ENCODE measurements around the gene CCDC175. TPM values are rescaled to one million over a fixed set of nuclear protein-coding genes. Genes with fewer than 3 reads are reported as not detected.

CCDC175 gene
- total and polyA plus RNA-seq, 8 donors, result not detected

DNA sequence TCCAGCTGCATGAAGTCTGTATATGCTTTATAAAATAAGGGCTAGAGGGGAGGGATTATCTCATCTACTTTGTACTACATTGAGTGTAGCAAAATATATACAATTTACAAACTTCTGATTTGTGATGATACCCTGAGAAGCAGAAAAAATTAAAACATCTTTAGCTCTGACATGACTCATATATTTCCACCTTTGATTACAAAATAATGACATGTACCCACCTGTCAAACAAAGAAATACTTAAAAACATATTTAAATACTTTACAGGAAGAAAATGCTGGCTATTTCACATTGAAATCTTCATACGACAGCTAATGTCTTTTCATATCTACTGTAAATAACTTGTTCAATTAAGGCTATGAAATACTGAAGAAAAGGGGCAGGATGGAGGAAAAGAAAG is 114.7 kb downstream of the CCDC175 start:
- 89 to 100% (median 91%) methylated on average over 1 of the region's 1 CpG for WGBS, 5 donors
- Histone ChIP-seq H3K4me1 (peaks cover 7 to 20% (median 14%) of the 10 kb centered on the region in 4 donors), H3K27ac (no peak overlapping the region)

DNA sequence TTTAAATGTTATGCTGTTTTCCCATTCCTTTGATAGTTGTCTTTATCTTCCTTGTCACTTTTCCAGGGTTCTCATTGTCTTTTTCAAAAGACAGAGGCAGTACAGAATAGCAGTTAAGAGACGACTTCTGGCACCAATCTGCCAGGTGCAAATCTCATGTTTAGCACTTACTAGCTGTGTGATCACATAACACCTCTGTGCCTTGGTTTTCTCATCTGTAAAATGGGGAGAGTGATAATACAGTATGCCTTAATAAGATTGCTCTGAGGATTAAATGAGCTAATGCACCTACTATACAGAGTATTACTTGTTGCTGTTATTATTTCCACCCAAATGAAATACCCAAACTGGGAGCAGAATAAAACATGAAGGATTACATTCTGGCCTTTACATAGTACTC is 116.2 kb downstream of the CCDC175 start:
- Histone ChIP-seq H3K36me3 (peaks cover 0 to 10% (median 6%) of the 10 kb centered on the region in 4 donors), H3K4me3 (no peak overlapping the region), H3K27me3 (peaks cover 0 to 12% (median 9%) of the 10 kb centered on the region in 3 donors), H3K9me3 (no peaks in the 10 kb centered on the region), H3K27ac (no peak overlapping the region), H3K4me1 (peaks cover 7 to 16% (median 13%) of the 10 kb centered on the region in 4 donors)
- WGBS, 5 donors, result 85 to 100% (median 92%) methylated on average over 1 of the region's 1 CpG
- intact Hi-C loops (cut with DNase I; ENCODE audit: low total_unique reads), result no loop called here
- no peak for DNase-seq
- TF ChIP-seq POLR2A (IDR thresholded peaks at IDR 0.05) (no peak), POLR2AphosphoS5 (IDR thresholded peaks at IDR 0.05) (no peak), EP300 (IDR thresholded peaks at IDR 0.05) (no peak)
- TF ChIP-seq, protein P1, sequence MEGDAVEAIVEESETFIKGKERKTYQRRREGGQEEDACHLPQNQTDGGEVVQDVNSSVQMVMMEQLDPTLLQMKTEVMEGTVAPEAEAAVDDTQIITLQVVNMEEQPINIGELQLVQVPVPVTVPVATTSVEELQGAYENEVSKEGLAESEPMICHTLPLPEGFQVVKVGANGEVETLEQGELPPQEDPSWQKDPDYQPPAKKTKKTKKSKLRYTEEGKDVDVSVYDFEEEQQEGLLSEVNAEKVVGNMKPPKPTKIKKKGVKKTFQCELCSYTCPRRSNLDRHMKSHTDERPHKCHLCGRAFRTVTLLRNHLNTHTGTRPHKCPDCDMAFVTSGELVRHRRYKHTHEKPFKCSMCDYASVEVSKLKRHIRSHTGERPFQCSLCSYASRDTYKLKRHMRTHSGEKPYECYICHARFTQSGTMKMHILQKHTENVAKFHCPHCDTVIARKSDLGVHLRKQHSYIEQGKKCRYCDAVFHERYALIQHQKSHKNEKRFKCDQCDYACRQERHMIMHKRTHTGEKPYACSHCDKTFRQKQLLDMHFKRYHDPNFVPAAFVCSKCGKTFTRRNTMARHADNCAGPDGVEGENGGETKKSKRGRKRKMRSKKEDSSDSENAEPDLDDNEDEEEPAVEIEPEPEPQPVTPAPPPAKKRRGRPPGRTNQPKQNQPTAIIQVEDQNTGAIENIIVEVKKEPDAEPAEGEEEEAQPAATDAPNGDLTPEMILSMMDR (IDR thresholded peaks at IDR 0.05), result no peak

More for the DNA sequence above, 114.7 kb downstream of the CCDC175 start:
- Histone ChIP-seq H3K27me3 (peaks cover 0 to 12% (median 9%) of the 10 kb centered on the region in 3 donors), H3K4me3 (no peak overlapping the region), H3K9me3 (no peaks in the 10 kb centered on the region), H3K36me3 (no peaks in the 10 kb centered on the region)
- DNase-seq, result no peak
- TF ChIP-seq EP300 (IDR thresholded peaks at IDR 0.05) (no peak), POLR2A (IDR thresholded peaks at IDR 0.05) (no peak), POLR2AphosphoS5 (IDR thresholded peaks at IDR 0.05) (no peak)
- TF ChIP-seq, protein P1 (IDR thresholded peaks at IDR 0.05), result no peak
- intact Hi-C loops (cut with DNase I; ENCODE audit: low total_unique reads), result no loop called here

DNA sequence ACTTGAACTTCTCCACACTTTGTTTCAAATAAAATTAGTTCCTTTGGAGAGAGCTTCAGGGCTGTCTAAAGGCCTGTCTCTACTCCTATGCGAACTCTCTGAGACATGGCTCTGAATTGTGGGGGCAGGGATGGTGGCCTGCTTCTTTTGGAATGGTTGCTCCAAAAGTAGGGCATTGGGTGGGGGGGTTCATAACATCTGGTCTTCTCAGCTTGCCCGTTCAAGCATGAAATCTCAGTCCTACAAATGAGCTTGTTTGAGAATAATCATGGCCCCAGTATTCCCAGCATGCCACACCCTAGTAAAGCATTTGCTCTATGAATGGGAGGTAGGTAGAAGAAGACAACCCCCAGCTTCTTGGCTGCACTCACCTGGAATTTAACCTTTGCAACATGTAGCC is 118.1 kb downstream of the CCDC175 start:
- Histone ChIP-seq H3K4me3 (no peak overlapping the region), H3K27me3 (no peaks in the 10 kb centered on the region), H3K9me3 (no peaks in the 10 kb centered on the region), H3K36me3 (peaks cover 0 to 11% (median 9%) of the 10 kb centered on the region in 4 donors), H3K27ac (no peak overlapping the region), H3K4me1 (peaks cover 0 to 2% (median under 1%) of the 10 kb centered on the region in 4 donors)
- TF ChIP-seq POLR2A (IDR thresholded peaks at IDR 0.05) (no peak), POLR2AphosphoS5 (IDR thresholded peaks at IDR 0.05) (no peak), EP300 (IDR thresholded peaks at IDR 0.05) (no peak)
- TF ChIP-seq, protein P1 (IDR thresholded peaks at IDR 0.05), result no peak
- WGBS, 5 donors, result 93 to 100% (median 95%) methylated on average over 2 of the region's 2 CpGs
- intact Hi-C loops (cut with DNase I; ENCODE audit: low total_unique reads), result no loop called here
- DNase-seq, result no peak

DNA sequence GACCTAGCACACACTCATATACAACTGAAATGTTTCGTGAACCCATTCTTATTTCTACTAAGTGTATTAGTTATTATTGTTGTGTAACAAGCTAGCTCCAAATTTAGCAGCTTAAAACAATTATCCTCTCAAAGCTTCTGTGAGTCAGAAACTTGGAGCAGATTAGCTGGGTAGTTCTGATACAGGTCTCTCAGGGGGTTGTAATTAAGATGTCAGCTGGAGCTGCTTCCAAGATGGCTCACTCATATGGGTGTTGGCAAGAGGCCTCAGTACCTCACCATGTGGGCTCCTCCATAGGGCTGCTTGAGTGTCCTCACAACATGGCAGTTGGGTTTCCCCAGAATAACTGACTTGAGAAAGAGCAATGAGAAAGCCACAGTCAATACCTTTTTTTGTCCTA is 121.2 kb downstream of the CCDC175 start:
- WGBS, 5 donors, result 92 to 97% (median 96%) methylated on average over 1 of the region's 1 CpG
- intact Hi-C loops (cut with DNase I; ENCODE audit: low total_unique reads), result no loop called here
- no peaks in the 10 kb centered on the region for H3K4me1 ChIP-seq

More for the DNA sequence above, 121.2 kb downstream of the CCDC175 start:
- Histone ChIP-seq H3K9me3 (no peaks in the 10 kb centered on the region), H3K4me3 (no peak overlapping the region), H3K27ac (no peak overlapping the region), H3K36me3 (peaks cover 0 to 11% (median 9%) of the 10 kb centered on the region in 4 donors), H3K27me3 (no peaks in the 10 kb centered on the region)
- DNase-seq, result no peak
- TF ChIP-seq POLR2A (IDR thresholded peaks at IDR 0.05), result no peak
- TF ChIP-seq, protein P1 (IDR thresholded peaks at IDR 0.05), result no peak
- TF ChIP-seq POLR2AphosphoS5 (IDR thresholded peaks at IDR 0.05), result no peak
- no peak for TF ChIP-seq EP300 (IDR thresholded peaks at IDR 0.05)

Other genes with a start within 250 kb of the CCDC175 start
- 1 to 10 TPM in 3 of 5 donors, under 1 TPM in 2; 0.58 to 5.5 (median 3.8) TPM for gene GPR135, start 111.4 kb downstream of the CCDC175 start, total RNA-seq
- under 1 TPM; 0.15 to 0.85 (median 0.31) TPM for gene GPR135, start 111.4 kb downstream of the CCDC175 start, polyA plus RNA-seq
- 10 to 100 TPM in 3 of 5 donors, 1 to 10 TPM in 2; 4.9 to 40.2 (median 30.1) TPM for gene L3HYPDH, start 92.4 kb downstream of the CCDC175 start, total RNA-seq
- gene L3HYPDH, start 92.4 kb downstream of the CCDC175 start, polyA plus RNA-seq, result 10 to 100 TPM in 2 of 3 donors, 1 to 10 TPM in 1; 6.9 to 18.1 (median 17.1) TPM
- gene JKAMP, start 92.3 kb downstream of the CCDC175 start, total RNA-seq, result 100 to 1,000 TPM in 1 of 5 donors, 10 to 100 TPM in 4; 26.3 to 120 (median 95.1) TPM
- gene JKAMP, start 92.3 kb downstream of the CCDC175 start, polyA plus RNA-seq, result 10 to 100 TPM; 11.7 to 17.4 (median 13.9) TPM